GM21576 (cell line): Measurements from ENCODE around the gene RNF144B.
"Not testable (repeated sequence)": the region's sequence is repeated elsewhere in the genome, so short reads cannot be mapped to it uniquely, and the experiment has no call there.

Source experiments
- ATAC-seq: cut with Tn5 transposase; IDR thresholded peaks from one replicate; pipeline ENCODE4 v1.9.1; 2021; ENCODE audit warnings: mild to moderate bottlenecking, moderate library complexity; ENCODE audit not compliant: unreplicated experiment

RNF144B gene

DNA sequence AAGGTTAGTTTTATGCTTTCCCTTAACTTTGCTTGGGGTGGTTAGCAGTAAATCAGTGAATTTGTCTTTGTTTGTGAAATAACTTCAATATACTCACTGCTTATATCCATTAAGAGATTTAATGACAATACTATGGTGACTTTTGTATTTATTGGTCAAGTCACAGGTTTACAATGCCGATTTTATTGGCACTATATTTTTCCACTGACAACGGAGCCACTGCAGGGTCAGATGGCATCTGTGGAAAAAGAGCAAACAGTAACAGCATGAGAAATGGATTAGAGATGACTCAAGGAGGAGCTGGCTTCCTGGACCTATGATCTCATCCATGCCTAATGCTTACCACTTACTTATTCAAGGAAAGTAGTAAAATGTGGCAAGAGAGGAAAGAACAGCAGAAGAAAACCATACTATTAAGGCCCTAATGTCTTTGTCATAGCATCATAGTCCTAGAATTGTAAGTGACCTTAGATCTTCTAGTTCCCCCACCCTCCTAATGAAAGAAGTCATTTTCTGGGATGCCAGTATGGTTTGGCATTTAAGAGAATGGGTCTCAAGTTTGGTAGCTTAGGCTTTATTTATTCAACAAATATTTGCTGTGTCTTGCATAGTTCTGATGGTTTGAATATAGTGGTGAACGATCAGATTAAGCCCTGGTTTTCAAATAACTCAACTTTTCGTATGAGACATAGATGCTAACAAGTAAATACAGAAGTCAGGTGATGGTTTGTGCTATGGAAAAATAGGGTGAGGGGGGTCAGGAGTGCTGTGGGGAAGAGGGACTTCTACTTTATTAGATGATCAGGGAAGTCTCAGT, 18.5 kb downstream of the RNF144B start:
- ATAC-seq = no peak

DNA sequence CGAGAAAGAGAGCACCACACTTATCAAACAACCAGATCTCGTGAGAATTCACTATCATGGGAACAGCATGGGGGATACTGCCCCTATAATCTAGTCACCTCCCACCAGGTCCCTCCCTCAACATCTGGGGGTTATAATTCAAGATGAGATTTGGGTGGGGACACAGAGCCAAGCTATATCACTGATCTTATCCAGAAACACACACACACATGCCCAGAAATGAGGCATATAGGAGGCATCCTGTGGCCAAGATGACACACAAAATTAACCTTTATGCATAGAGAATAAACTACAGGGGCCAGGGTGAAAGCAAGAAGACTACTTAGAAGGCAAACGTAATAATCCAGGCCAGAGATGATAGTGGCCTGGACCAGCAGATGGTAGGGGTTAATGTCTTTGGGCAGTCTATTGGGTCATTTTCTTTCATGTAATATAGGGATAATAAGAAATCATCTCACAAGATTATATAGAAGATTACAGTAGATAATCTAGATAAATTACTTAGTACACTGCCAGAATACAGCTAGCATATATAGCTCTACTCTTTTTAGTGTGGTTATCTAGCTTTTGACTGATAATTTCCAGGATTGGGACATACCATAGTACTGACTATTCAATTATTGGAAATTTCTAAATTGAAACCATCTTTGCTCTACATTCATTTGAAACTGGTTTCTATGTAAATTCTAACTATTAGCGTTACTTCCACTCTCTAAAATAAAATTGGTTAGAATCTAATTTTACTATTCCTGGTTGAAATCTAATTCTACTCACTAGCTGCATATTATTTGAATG, 20.0 kb downstream of the RNF144B start:
- ATAC-seq = no peak

DNA sequence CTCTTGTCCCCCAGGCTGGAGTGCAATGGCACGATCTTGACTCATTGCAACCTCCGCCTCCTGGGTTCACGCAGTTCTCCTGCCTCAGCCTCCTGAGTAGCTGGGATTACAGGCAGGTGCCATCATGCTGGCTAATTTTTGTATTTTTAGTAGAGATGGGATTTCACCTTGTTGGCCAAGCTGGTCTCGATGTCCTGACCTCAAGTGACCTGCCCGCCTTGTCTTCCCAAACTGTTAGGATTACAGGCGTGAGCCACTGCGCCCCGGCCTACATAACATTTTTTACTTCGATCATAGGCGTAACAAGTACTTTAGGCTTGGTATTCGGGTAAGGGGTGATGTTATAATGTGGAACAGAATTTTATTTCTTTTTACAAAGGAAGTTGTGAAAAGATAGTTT, 22.5 kb downstream of the RNF144B start:
- not testable (repeated sequence) for ATAC-seq

DNA sequence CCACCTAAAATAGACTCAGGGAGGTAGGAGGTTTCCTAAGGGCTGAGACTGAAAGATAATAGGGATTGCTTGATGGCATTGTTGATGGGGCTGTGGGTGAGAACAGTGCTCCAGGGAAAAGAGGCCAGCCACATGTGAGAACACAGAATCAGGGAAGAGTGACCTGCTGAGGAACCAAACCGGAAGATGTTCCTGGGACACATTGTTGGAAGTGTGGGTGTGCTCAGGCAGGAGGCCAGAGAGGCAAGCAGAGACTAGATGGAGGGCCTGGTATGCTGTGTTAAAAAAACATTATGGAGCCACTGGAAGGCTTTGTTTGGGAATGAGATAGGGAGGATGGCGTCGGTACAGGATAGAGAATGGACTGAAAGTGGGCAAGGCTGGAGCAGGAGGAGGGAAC, 23.3 kb downstream of the RNF144B start:
- no peak for ATAC-seq

DNA sequence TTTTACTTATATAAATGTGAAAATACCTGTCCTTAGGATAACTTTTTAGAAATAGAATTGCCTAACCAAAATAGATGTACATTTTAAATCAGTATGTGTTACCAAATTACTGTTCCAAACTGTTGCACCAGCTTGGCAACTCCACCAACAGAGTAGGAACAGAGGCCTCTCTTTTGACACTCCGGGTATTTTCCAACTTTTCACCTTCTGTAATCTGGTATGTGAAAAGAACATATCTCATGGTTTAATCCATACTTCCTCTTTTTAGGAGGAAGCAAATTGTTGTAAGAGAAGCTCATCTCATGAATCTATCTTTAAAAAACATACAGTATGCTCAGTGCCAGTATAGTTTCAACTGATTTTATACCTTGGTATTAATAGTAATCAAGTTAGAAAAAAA, 24.9 kb downstream of the RNF144B start:
- ATAC-seq = no peak

DNA sequence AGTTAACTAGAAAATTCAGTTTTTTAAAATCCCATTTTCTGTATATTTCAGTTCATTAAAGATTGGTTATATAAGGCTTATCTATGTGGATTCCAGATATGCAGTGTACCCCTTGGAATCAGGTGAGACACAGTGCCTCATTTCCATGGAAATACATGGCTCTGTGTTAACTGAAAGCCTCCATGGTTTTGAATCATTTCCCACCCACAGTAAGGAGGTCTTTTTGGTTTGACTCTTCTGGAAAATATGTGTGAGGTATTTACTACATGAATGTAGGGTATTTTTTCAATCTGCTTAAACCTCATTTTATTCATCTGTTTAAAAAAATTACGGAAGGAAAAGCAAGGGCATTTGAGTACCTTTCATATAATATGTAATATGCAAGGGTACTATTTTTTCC, 25.5 kb downstream of the RNF144B start:
- ATAC-seq = no peak

DNA sequence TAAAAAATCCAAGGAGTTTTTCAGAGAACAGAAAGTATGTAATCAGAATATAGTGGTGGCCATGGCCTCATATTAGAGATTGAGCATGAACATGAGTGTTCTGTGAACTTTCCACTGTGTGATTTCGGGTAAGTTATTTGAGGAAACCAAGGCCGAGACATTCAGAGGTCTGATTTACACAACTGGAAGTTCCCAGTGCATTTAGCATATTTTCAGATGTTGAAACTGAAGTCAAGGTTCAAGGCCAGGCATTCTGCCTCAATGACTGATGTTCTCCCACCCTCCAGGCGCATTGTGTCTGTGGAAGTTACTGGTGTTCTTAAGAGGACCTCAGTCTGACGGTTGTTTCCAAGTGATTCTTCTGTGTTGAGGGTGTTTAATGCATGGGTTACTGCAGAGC, 26.2 kb downstream of the RNF144B start:
- no peak for ATAC-seq

DNA sequence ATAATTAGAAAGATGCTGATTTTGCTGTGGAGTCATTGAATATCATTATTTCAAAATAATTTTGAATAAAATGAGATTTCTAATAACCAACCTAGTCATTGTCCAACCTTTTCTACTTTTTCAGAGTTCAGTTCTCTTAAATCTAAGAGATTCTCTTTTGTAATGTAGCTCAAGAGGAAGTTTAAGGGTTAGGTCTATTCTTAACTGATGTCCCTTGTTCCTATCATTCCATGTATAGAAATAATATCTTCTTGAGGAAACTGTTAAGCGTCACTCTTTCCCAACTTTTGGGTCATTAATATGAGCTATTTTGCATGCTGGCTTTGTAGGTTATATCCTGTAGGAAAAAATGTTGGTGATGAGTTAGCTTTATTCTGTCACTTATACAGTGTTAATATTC, 27.0 kb downstream of the RNF144B start:
- no peak for ATAC-seq

DNA sequence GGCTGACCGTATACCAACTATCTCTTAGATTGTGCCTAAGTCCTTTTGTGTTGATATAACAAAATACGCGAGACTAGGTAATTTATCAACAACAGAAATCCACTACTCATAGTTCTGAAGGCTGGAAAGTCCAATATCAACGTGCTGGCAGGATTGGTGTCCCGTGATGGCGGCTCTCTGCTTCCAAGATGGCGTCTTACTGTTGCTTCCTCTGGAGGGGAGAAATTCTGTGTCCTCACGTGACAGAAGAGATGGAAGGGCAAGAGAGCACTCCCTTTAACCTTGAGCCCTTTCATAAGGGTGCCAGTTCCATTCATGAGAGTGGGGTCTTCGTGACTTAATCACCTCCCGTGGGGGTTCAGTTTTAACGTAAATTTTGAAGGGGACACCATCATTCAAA, 28.1 kb downstream of the RNF144B start:
- no peak for ATAC-seq

DNA sequence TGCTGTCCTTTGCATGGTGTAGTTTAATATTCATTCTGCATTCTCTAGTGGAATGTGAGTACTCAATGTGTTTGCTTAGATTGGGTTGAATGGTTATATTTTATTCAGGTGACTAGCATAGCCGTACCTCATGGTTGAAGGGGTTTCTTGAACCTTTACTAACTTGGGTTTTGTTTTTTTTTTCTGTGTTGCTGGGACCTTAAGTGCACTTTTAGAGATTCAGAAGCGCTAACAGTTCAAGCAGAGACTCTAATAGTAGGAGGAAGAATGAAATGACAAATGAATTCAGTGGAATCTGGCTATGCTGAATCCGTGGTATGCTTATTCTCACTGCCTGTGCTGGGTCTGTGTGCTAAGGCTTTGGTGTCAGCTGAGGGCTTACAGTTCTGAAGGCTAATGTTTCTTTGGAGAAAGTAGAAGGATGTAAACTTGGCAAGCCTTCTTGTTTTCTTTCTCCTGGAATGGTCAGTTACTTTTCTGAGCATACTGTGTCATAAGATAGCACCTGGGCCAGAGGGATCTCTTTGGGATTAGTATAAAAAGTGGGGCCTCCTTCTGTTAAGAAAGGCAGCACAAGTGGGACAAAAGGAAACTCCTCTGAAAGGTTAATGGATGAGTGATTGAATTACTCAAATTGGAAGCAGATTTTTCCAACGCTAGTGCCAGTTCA, 28.7 kb downstream of the RNF144B start:
- ATAC-seq = no peak

DNA sequence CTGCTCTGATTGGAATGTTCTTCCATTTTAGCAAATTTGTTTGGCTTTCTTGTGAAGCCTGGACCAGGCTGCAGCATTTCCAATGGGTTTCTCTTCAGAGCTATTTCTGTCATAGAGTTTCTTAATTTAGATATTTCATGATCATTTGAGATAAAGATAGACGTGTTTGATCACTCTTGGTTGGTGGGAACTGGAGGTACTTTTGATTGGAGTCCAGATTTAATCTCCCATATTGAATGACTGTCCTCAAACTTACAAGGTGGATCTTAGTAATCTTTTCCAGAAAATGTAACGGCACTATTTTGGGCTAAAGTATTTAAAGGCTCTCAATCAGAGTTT, 29.2 kb downstream of the RNF144B start:
- no peak for ATAC-seq

DNA sequence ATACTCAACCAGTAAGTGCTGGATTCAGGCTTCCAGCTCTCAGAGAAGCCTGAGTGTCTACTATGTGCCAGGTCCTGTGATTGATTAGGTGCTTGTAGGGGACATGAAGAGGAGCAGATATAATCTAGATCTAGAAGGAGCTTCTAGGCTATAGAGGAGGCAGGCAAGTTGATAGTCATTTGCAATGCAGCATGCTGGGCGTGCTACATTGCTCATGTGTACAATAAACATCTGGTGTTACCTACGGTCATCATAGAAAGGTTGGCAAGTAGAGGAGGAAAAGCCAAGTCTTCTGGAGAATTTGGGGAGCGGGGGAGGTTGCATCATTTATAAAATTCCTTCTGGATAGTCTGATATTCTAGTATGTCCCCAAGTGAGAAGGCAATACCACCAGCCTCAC, 33.2 kb downstream of the RNF144B start:
- ATAC-seq = no peak

DNA sequence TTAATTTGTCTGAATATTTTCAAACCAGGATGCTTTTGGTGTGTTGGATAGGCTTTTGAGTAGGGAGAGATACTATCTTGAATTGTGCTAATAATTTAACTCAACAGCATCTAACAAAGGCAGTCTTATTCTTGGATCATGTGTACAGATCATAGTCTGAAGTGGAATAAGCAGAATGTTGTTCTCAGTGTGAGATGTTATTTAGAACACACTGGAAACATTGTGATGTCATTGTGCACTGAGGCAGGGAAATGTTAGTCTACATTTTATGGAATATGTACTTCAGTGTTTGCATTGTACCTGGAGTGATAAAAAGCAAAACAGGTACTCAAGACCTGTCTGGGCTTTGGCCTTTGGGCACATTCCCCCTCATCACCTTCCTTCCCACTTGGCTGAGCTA, 35.0 kb downstream of the RNF144B start:
- no peak for ATAC-seq

DNA sequence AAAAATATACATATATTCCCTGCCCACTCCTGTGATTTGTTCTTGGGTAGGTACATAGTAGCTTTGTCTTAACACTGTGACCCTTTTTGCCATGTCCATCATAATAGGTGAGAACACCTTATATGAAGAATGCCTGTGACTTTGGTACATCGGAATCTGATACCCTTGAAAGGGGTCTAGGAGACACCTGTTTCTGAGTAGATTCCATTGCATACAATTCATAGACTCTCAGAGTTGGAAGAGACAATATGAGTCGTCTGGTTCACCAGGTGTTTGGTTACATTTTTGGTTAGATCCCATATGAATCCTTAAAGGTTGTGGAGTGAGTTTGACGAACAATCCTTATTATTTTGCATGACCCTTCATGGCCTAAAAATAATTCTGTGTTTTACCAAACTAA, 36.3 kb downstream of the RNF144B start:
- ATAC-seq = no peak

DNA sequence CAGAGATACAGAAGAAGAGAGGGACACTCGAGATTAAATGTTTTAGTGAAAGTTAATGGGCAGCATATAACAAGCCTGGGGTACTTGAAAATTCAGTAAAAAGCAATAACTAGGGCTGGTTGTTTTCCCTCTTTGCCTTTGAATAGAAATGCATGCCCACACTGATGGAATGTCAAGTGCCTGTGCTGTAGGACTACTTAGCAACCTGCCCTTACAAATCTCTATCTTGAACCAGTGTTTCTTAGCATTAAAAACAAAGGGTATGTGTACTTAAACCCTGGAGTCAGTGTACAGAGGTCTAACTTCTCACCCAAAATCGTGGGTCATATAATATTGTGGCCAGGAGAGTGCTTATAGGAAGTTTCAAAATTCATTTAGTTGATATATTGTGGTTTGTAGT, 37.1 kb downstream of the RNF144B start:
- ATAC-seq = no peak

DNA sequence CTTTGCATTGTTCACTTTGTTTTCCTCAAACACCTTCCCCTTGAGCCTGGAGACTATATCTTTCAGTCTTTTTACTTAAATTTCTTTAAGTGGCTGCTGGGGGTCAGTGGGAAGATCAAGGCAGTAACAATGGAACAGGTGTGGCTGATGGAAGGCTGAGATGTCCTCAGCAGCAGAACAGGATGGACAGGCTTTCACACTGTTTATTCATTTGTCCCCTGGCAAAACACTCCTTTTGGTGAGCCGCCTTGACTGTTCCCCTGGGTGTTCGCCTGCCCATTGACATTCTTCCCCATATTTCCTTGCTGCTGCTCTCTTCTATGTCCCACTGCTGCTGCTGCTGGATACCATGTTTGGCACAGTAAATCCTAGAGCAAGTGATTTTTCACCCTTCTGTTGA, 38.1 kb downstream of the RNF144B start:
- ATAC-seq = no peak

DNA sequence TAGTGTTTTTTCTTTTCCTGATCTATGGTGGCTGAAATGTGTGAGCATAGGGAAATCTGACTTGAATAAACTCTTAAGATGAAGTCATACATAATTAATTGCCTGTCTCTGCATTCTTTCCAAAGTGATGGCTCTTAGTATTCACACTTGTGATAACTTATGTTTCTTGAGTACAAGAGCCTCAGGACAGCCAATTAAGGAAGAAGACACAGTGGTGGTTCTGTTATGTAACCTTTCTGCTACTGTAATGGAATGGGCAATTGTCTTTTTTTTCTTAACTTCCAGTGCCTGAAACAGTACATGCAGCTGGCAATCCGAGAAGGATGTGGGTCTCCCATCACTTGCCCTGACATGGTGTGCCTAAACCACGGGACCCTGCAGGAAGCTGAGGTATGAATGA, 40.1 kb downstream of the RNF144B start:
- ATAC-seq = no peak

DNA sequence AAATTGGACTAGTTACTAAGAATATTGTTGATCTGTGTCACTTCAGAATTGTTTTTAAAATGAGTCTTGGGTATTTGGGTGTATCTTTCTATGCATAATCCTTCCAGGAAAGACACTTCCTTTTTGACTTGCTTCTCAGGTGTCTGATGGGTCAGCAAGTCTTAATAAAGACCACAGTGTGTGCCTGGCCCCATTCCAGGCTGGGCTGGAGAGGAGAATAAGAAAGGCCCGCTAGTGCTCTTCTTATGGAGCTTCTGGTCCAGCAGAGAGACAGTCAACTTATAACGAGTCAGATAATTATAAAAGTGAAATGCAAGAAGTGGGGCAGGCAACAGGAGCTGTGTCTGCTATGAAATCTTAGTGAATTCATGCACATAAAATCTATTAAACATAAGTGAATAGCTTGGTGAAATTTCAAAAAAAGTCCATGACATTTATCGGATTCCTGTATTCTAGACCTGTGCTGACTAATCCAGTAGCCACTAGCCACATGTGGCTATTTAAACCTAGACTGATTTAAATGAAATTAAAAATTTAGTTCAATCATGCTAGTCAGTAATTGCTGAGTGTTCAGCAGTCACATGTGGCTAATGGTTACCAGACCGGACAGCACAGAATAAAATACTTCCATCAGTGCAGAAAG, 42.6 kb downstream of the RNF144B start:
- no peak for ATAC-seq

DNA sequence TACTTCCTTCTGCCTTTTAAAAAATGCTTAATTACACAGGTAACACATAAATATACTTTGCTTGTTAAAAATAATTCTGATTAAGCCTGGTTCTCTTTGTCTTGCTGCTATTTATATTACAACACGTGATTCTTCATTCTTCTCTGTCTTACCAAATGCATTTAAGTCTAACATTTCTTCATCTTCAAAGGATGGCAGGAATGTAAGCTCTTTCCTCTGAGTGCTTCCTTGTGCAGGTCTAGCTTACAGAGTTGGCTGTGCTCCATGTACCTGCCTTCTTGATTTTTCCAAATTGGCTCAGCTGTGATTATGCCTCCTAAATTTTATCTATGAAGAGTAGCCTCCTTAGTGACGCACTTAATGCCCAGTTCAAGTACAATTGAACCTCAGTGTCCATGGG, 44.4 kb downstream of the RNF144B start:
- ATAC-seq = no peak

DNA sequence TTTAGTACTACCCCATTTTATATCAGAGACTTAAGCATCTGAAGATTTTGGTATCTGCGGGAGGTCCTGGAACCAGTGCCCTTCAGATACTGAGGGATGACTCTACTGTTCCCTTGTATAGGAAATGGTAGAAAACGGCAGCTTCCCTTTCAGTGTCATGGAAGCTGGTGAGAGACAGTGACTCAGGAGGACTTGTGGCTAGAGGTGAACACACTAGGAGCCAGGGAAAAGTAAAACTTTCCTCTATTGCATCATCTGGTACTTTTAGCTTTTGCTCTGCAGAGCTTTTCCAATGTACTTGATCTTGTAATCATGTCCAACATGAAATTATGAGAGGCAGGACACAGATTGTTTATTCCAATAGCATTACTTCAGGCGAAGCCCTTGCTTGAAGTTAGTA, 45.0 kb downstream of the RNF144B start:
- ATAC-seq = no peak

DNA sequence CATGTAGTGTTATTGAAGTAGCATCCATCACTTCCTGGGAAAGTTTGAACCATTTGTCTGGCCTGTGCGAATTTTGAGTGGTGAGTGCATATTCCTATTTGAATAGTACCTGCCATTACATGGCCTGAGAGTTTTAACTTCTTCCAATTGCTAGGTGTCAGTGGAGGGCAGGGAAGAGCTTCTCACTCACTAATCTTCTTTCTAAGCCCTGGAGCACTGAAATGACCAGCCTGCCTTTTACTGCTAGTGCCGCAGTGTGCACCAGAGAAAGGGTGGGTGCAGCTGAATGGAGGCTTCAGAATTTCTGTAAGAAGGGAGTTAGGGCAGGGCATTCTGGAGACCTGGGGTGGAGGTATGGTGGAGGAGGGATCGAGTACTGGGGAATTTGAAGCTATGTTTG, 45.5 kb downstream of the RNF144B start:
- ATAC-seq = no peak

DNA sequence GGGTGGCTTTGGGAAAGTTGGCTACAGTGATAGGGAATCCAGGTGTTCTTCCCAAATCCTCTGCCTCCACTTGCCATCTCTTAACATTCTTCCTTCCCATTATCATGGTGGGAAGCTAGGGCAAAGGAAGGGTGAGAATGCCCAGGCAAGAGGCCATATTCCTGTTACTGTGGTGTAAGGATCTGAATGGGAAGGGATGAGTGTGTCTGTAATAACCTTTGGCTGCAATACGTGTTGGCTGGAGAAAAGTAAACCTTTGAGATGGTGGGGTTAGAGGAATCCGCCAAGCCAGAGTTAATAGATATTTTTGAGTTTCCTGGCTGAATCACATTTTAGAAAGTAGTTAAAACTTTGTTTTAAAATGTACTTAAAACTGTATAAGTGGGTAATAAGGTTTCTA, 45.9 kb downstream of the RNF144B start:
- ATAC-seq = no peak
